ENCODE data around the gene FMO5.
"Not testable (repeated sequence)": the region's sequence is repeated elsewhere in the genome, so short reads cannot be mapped to it uniquely, and the experiment has no call there.

FMO5 gene

DNA sequence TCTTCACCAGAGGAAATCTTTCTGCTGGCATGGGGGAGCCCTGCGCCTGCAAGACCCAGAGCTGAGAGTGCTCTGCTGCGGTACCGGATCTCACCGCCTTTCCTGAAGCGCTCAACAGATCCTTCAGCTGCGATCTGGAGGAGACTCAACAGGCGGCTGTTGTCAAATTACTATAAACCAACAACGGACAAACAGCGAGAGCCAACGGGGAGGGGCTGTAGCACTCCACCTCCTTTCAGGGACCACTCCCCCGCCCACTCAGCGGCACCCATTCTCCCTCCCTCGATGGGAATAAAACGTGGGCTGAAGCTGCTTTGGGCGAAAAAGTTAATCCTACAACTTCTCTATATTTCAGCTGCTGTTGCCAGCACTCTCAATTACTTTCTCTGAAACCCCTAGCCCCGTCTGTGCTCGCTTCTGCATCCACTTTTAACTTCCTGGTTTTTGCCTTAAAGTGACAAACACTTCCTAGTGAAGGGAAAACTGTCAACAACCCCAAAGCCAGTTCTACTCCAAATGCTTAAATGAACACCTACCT, at the start of gene FMO5:
FMO5 (minus strand) TSS at position 147 of the 538 bp plus-strand sequence. CDS start 310 bp downstream, outside the sequence.
- DNase-seq (ENCODE audit: low read depth in 2 of 3, low spot score in 1 of 3), result peak; percentile 15 to 44 (median 25)

GRCh38 chr1:147273409-147274336, 48.5 kb upstream of the FMO5 start:
- DNase-seq (ENCODE audit: low read depth in 2 of 3, low spot score in 1 of 3), result peak in 1 of 3 donors; percentile 32

GRCh38 chr1:147272042-147272441, 46.9 kb upstream of the FMO5 start:
- DNase-seq (ENCODE audit: low read depth in 2 of 3, low spot score in 1 of 3), result no peak

GRCh38 chr1:147270721-147271120, 45.6 kb upstream of the FMO5 start:
- no peak for DNase-seq (ENCODE audit: low read depth in 2 of 3, low spot score in 1 of 3)

DNA sequence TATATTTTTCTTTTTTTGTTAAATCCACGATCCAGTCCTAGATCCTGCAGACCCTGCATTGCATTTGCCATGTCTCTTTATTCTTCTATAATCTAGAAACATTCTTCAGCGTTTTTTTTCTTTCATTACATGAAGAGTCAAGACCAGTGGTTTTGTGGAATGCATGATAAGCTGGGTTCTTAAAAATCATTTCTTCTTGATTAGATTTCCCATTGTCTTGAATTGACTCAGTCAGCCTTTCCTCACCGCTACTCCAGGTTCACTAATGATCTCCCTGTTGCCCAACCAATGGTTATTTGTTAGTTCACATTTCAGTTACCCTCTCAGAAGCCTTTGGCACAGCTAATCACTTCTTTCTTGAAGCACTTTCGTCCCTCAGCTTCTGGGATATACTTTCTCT, 42.6 kb upstream of the FMO5 start:
- no peak for DNase-seq (ENCODE audit: low read depth in 2 of 3, low spot score in 1 of 3)

GRCh38 chr1:147266381-147266780, 41.2 kb upstream of the FMO5 start:
- no peak for DNase-seq (ENCODE audit: low read depth in 2 of 3, low spot score in 1 of 3)

DNA sequence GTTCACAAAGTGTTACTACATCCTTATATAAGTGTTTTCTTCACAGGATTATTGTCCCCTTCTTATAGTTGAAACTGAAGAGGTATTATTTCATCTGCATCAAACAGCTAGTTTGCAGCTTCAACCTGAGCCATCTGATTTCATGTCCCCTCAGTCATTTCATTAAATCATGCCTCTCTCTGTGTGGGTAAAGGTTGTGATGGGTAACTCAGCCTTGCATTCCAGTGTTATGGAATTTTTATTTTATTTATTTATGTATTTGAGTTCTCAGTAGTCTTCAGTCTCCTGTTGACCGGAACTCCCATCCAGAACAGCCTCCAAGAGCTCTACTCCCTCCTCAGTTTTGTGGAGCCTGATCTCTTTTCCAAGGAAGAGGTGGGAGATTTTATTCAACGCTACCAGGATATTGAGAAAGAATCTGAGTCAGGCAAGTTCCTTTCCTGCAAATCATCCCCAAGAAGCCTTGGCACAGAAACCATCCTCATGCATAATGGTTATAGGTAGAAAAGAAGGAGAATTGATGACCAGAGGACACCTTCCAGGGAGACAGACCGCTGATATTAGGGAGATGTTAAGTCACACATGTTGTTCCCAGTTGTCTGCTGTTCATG, 39.1 kb upstream of the FMO5 start:
- DNase-seq (ENCODE audit: low read depth in 2 of 3, low spot score in 1 of 3), result no peak

DNA sequence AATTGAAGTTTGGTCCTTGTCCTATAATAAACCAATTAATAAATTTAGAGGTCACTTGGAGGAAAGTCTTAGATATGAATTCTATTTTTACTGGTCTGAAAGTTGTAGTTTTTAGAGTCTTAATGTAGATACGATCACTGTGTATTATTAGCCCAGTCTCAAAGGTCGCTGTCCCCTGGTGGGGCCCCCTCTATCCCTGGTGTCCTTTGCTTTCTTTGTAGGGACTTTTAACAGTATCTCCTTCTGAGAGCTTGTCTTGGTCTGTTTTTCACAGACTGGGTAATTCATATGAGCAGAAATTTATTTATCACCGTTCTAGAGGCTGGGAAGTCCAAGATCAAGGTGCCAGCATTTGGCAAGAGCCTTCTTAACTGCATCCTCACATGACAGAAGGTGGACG, 35.8 kb upstream of the FMO5 start:
- DNase-seq (ENCODE audit: low read depth in 2 of 3, low spot score in 1 of 3), result no peak

GRCh38 chr1:147252540-147252939, 27.4 kb upstream of the FMO5 start:
- no peak for DNase-seq (ENCODE audit: low read depth in 2 of 3, low spot score in 1 of 3)

- DNase-seq (ENCODE audit: low read depth in 2 of 3, low spot score in 1 of 3), result no peak
Measured at GRCh38 chr1:147247656-147248238, 22.6 kb upstream of the FMO5 start.

DNA sequence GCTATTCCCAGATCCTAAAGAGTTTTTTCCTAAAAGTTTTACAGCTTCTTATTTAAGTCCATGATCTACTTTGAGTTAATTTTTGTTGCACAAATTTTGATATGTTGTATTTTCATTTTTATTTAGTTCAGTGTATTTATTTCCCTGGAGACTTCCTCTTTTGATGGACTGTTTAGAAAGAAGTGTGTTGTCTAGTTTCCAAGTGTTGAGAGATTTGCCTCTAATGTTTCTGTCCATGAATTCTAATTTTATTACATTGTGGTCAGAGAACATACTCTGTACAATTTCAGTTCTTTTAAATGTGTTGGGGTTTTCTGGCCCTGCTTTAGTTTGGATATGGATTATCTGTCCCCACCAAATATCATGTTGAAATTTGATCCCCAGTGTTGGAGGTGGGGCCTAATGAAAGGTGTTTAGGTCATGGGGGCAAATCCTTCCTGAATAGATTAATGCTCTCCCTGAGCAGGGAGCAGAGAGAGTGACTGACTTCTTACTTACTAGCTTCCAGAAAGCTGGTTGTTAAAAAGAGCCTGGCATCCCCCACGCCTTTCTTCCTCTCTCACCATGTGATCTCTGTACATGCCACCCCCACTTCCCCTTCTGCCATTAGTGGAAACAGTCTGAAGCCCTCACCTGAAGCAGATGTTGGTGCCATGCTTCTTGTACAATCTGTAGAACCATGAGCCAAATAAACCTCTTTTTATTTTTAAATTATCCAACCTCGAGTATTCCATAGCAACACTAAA, 21.9 kb upstream of the FMO5 start:
- DNase-seq (ENCODE audit: low read depth in 2 of 3, low spot score in 1 of 3), result no peak

GRCh38 chr1:147246044-147246690, 21.0 kb upstream of the FMO5 start:
- DNase-seq (ENCODE audit: low read depth in 2 of 3, low spot score in 1 of 3), result no peak

- no peak for DNase-seq (ENCODE audit: low read depth in 2 of 3, low spot score in 1 of 3)
Measured at GRCh38 chr1:147245586-147246021, 20.5 kb upstream of the FMO5 start.

DNA sequence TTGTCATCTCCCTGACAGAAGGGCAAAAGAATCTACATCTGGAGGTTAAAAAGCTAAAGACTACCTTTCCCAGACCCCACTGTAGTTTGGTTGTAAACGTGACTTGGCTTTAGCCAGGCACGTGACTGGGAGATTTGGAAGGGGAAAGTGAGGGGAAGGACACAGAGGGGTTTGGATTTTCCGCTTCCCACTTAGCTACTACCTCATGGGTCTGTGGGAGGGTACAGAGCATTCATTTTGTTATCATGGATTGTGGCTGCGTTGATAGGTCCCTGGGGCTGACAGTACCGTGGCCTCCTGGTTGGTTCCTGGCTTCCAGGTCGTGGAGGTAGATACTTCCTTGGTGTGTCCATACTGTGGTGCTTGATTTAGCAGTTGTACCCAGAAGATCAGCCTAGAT, 20.0 kb upstream of the FMO5 start:
- no peak for DNase-seq (ENCODE audit: low read depth in 2 of 3, low spot score in 1 of 3)

DNA sequence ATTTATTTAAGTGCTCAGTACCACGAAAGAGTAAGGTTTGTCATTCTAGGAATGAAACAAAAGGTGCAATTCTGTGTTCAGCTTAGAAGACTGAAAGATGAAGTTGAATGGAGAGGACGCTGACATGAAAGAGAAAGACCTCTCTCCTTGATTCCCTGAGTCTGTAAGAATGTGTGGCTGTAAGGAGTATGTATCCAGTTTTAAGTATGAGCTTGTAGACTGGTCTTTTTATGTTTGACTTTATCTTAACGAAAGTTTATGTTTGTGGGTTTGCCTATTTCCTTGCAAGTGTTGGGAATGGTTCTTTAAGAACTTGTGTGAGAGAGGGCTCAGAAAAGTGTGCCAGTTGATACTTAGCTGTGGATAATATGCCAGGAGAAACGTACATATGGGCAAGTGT, 18.7 kb upstream of the FMO5 start:
- no peak for DNase-seq (ENCODE audit: low read depth in 2 of 3, low spot score in 1 of 3)

DNA sequence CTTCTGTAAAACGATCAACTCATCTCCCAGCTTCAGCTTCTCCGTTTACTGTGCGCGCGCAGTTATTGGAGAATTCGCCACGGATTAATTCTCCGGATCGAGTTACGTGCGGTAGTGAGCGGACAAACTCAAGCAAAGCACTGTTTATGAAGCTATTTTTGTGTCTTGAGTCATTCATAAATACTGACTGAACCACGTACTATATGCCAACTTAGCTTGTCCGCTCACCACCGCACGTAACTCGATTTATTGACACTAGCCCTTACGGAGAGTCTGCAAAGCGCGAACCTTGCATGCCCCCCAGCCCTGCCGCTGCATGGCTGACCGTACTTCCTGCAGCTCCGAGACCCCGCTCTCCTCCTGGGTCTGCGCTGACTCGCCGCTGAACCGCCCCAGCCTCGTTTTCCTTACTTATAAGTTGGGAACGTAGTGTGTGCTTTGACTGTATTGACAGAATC, 18.1 kb upstream of the FMO5 start:
- no peak for DNase-seq (ENCODE audit: low read depth in 2 of 3, low spot score in 1 of 3)

DNA sequence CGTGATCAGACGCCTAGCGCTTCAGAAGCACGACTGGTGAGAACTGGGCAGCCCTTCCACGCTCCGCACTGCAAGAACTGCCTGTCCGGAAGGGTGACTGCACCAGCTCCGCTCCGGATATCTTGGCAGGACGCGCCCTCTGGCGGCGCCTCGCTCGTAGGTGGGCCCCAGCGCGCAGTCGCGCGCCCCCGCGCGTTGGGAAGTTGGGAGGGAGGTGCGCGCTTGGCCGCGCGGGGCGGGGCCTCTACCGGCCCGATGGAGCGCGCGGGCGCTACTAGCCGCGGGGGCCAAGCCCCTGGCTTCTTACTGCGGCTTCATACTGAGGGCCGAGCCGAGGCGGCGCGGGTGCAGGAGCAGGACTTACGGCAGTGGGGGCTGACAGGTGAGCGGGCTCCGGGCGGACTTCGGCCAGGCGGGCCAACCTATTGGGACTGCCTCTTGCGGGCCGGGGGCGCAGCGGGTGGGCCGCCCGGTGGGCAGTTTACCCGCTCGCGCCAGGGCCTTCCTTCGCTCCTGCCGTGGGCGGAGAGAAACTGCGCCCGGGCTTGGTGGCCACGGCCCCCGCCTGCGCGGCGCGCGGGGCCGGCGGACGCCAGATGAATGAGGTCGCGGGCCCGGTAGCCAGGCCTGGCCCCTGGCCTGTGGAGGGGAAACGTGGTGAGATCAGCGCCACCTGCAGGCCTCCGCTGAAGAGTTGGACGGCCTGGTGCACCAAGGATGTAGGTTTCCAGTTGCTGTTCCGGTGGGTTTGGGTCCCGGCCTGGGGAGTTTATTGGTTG, 17.5 kb upstream of the FMO5 start, which contains the start of gene CHD1L:
CHD1L (plus strand) TSS at position 236 of the 779 bp plus-strand sequence; CDS start at position 256, 20 bp downstream.
- peak; percentile 89 to 93 (median 91) for DNase-seq (ENCODE audit: low read depth in 2 of 3, low spot score in 1 of 3)

DNA sequence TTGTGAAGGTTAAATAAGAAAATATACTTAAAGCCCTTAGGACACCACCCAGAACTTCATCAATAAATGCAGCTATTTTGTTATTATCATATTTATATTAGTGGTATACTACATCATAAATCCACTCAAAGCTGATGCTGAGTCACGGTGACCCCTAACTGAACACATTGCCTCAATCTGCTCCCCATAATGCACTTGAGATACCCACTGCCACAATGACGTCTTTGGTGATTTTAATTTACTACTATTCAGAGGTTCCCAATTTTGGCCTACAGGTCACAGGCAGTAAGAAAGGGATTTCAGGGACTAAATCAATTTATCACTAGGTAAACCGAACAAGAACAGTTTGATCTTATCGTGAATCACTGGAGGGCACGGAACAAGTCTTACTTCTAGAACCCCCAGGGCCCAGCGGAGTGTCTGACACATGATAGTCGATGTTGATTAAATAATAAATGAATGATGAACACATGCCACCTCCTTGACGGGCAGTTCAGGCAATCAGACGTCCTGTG, 16.9 kb upstream of the FMO5 start:
- no peak for DNase-seq (ENCODE audit: low read depth in 2 of 3, low spot score in 1 of 3)

DNA sequence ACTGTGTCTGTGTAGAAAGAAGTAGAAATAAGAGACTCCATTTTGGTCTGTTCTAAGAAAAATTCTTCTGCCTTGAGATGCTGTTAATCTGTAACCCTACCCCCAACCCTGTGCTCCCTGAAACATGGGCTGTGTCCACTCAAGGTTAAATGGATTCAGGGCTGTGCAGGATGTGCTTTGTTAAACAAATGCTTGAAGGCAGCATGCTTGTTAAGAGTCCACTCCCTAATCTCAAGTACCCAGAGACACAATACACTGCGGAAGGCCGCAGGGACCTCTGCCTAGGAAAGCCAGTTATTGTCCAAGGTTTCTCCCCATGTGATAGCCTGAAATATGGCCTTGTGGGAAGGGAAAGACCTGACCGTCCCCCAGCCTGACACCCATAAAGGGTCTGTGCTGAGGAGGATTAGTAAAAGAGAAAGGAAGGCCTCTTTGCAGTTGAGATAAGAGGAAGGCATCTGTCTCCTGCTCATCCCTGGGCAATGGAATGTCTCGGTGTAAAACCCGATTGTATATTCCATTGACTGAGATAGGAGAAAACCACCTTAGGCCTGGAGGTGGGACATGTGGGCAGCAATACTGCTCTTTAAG, 15.1 kb upstream of the FMO5 start:
- DNase-seq (ENCODE audit: low read depth in 2 of 3, low spot score in 1 of 3), result not testable (repeated sequence)
